Measurements from ENCODE around the gene RITA1. TPM values are rescaled to one million over a fixed set of nuclear protein-coding genes. Genes with fewer than 3 reads are reported as not detected.

The RITA1 gene
- total RNA-seq, 1 donor from 2014 or later, result 65.3 TPM

GRCh38 chr12:113173081-113173698, 12.3 kb upstream of the RITA1 start:
- no peak for DNase-seq (ENCODE audit: low read depth)

- DNase-seq (ENCODE audit: low read depth), result peak; percentile 70
These were observed 10.8 kb upstream of the RITA1 start for GRCh38 chr12:113174461-113175384.

GRCh38 chr12:113179023-113179422, 6.5 kb upstream of the RITA1 start:
- no peak for DNase-seq (ENCODE audit: low read depth)

GRCh38 chr12:113180333-113180732, 5.2 kb upstream of the RITA1 start:
- DNase-seq (ENCODE audit: low read depth), result peak; percentile 65

- no peak for DNase-seq (ENCODE audit: low read depth)
These were observed 3.5 kb upstream of the RITA1 start for GRCh38 chr12:113181975-113182374.

GRCh38 chr12:113183030-113183589, 2.4 kb upstream of the RITA1 start:
- DNase-seq (ENCODE audit: low read depth), result no peak

GRCh38 chr12:113184098-113184899, 1.2 kb upstream of the RITA1 start:
- no peak for DNase-seq (ENCODE audit: low read depth)

GRCh38 chr12:113184900-113185179, 681 bp upstream of the RITA1 start:
- DNase-seq (ENCODE audit: low read depth), result peak; percentile 94

GRCh38 chr12:113186033-113186365, 478 bp downstream of the RITA1 start:
- peak; percentile 29 for DNase-seq (ENCODE audit: low read depth)

- DNase-seq (ENCODE audit: low read depth), result no peak
These were observed 1.3 kb downstream of the RITA1 start for GRCh38 chr12:113186666-113187325.

- no peak for DNase-seq (ENCODE audit: low read depth)
These were observed 3.8 kb downstream of the RITA1 start for GRCh38 chr12:113189361-113189760.

GRCh38 chr12:113190761-113191160, 5.2 kb downstream of the RITA1 start:
- peak; percentile 36 for DNase-seq (ENCODE audit: low read depth)

GRCh38 chr12:113191227-113191626, 5.7 kb downstream of the RITA1 start:
- no peak for DNase-seq (ENCODE audit: low read depth)

GRCh38 chr12:113194971-113195391, 9.5 kb downstream of the RITA1 start:
- DNase-seq (ENCODE audit: low read depth), result peak; percentile 90

GRCh38 chr12:113195598-113195997, 10.1 kb downstream of the RITA1 start:
- no peak for DNase-seq (ENCODE audit: low read depth)

GRCh38 chr12:113196582-113196981, 11.1 kb downstream of the RITA1 start:
- DNase-seq (ENCODE audit: low read depth), result no peak

- DNase-seq (ENCODE audit: low read depth), result peak; percentile 85
These were observed 11.5 kb downstream of the RITA1 start for GRCh38 chr12:113196990-113197389.

- no peak for DNase-seq (ENCODE audit: low read depth)
These were observed 12.1 kb downstream of the RITA1 start for GRCh38 chr12:113197518-113198077.

GRCh38 chr12:113198296-113198695, 12.8 kb downstream of the RITA1 start:
- no peak for DNase-seq (ENCODE audit: low read depth)

- no peak for DNase-seq (ENCODE audit: low read depth)
These were observed 14.7 kb downstream of the RITA1 start for GRCh38 chr12:113200021-113200797.

Measured in myocyte (in vitro differentiated cells).